H54 (cell line): ENCODE measurements around the gene GP9.
A peak's percentile ranks its signal among the peaks of the same experiment; 100 is the strongest.

Source experiments
- DNase-seq: peaks from one replicate; pipeline ENCODE4 v3.0.0; 2011; ENCODE audit warnings: low spot score, mixed read lengths; ENCODE audit not compliant: insufficient read length
- FAIRE-seq: peaks from 3 replicates; lab custom pipeline; 2011; peaks lifted over from hg19 to GRCh38; lab: Jason Lieb, UNC
- POLR2A ChIP-seq: IDR thresholded peaks from 2 replicates; pipeline ENCODE4 v1.6.1; 2011; ENCODE audit warnings: low read depth, mild to moderate bottlenecking, low read length

The GP9 gene

DNA sequence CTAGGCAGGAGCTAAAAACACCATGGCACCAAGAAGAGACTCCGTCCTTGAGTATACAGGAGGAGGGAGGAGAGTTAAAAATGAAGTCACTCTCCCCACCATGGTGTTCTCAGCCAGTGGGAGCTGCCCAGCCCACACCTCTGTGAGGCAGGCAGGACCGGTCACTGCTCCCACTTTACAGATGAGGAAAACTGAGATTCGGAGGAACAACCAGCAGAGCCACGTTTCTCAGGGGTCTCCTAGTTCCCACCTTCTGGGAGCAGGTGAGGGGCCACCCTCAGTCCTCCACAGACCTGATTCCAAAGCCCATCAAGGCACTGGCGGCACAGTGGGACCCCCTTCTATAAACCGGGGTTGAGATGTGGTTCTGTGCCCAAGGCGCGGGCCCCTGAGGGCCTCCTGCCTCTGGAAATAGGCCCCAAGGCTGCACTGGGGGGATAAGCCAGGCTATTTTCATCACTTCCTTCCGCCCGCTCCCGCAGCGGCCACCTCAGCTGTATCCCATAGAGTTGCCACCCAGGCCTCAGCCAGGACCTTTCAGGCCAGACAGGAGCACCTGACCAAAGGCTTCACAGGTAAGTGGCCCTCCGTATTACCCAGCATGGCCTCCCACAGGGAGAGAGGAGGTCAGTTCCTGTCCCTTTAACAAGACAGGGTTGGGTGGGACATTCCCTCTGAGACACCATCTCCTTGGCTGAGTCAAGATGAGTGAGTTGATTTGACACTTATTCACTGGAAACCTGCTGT, at the start of gene GP9:
Gene GP9 (plus strand): TSS at position 504 of the 747 bp plus-strand sequence. CDS start 961 bp downstream, outside the sequence.
- no peak for TF ChIP-seq POLR2A
- DNase-seq = no peak
- no peak for FAIRE-seq

DNA sequence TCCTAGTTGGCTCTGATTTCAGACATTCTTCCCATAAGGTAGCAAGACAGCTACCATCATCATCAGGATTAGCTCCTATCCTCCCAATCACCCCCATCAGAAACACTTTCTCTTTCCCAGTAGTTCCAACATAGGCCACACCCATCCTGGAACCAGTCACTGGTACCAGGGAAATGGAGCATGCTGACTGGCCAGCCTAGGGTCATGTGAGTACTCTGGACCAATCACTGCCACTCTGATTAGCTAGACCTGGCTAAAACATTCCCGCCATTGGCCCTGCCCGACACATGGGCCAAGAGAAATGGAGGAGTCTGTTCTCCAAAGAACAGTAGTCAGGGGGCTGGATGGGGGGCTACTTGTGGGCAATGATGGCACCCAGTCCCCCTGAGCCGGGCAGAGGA, 47.1 kb upstream of the GP9 start:
- DNase-seq (peak; percentile 71), FAIRE-seq (no peak)
- no peak for TF ChIP-seq POLR2A

GRCh38 chr3:129014148-129014547, 46.4 kb upstream of the GP9 start:
- no peak for TF ChIP-seq POLR2A
- DNase-seq (no peak), FAIRE-seq (no peak)

DNA sequence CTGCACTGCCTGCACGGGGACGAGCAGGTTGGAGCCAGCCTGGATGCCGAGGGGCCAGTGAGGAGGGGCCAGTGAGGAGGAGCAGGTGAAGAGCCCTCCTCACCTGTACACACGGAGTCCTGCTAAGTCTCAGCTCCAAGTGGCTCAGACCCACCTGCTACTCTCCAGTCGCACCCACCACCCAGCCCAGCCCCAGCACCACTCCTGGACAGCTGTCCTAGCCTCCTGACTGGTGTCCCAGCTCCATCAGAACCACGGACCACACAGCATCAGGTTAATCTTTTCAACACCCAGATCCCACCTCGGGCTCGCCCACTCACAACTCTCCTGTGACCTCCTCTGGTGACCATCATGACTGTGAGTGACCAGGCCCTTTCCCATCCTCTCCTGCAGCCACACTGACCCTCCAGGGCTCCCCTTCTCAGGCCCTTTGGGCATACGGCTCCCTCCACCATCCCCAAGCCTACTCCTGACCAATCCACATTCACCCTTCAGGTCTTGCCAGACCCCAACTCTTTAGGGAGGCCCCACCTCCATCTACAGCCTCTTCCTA, 45.7 kb upstream of the GP9 start:
- TF ChIP-seq POLR2A = no peak
- DNase-seq (no peak), FAIRE-seq (no peak)

DNA sequence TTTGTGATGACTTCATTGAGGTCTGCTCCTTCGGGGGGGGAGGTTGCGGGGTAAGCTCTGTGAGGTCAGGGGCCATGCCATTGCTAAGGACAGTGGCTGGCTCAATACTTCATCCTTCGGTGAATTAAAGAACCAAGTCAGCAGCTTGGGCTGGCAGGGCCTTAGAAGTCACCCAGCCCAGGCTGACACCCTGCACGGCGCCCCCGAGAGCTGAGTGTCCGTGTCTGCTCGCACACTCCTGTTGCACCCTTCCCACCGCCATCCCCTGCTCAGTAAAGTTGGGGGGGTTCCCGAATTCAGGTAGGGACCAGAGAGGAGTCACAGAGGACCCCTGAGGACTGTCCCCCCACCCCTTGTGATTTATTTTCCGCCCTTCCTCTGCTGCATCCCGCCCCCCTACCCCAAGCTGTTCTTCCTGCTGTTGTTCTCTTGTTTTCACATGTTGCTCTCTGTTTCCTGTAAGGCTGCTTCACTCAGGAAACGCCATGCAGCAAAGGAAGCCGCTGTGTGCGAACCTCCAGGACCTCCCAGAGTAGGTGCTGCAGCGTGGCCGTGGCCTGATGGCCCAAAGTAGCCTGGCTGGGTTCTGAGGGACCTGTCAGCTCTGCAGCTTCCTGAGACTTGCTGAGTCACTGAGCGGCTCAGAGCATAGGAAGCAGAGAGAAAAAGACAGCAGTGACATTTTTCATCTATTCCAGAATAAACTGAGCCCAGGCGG, 45.0 kb upstream of the GP9 start:
- FAIRE-seq = no peak
- TF ChIP-seq POLR2A = no peak
- no peak for DNase-seq

GRCh38 chr3:129016356-129016719, 44.2 kb upstream of the GP9 start:
- no peak for DNase-seq
- FAIRE-seq = no peak
- no peak for TF ChIP-seq POLR2A

DNA sequence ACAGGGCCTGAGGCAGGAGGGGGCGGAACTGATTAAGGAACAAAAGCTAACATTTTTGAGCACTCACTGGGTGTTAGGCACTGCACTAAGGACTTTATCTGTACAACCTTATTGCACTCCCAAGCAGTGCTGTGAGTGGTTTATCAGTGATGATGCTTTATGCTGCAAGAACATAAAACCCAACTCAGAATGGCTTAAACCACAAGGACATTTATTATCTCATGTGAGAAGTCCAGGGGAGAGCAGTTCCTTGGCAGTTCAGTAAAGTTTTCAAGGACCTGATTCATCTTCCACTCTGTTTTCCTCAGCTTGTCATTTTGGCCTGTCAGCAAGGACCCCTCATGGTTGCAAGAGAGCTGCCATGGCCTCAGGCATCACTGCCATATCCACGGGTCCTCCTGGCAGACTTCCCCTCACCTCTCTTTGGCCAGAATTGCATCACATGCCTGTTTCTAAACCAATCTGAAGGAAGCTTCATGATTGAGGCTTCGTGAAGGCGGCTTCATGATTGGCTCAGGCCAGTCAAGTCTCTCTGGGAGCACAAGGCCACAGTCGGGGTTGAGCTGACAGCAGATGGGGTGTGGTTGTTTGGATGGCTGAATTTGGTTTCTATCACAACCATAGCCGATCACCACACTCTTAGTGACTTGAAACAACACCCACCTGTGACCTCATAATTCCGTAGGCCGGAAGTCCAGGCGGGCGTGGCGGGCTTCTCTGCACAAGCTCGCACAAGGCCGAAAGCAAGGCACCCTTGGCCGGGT, 43.7 kb upstream of the GP9 start:
- FAIRE-seq = no peak
- no peak for DNase-seq
- no peak for TF ChIP-seq POLR2A

DNA sequence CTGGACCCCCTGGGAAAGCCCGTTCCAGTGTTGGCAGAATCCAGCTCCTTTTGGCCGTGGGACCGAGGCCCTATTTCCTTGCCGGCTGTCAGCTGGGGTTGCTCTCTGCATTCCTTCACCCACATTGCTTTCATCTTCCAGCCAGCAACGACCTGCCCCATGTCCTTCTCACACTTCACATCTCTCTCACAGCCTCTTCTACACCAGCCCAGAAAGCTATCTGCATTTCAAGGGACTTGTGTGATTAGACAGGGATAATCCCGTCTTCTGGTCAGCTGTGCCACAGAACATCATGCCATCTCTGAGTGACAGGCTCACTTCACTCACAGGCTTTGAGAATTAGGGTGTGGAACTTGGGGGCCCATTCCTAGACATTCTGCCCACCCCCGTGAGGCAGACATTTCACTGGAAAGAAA, 43.1 kb upstream of the GP9 start:
- no peak for TF ChIP-seq POLR2A
- DNase-seq (no peak), FAIRE-seq (no peak)

DNA sequence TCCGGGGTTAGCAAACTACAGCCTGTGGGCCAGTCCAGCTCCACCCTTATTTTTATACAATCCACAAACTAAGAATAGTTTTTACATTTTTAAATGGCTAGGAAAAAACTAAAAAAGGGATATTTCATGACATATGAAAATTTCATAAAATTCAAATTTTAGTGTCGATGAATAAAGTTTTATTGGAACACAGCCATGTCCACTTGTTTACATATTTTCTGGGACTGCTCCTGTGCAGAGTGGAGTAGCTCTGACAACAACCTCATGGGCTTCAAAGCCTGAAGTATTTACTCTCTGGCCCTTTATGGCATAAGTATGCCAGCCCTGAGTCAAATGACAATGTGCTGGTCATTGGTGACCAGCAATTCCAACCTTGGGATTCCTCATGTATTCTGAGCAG, 42.3 kb upstream of the GP9 start:
- TF ChIP-seq POLR2A = no peak
- no peak for FAIRE-seq
- no peak for DNase-seq

DNA sequence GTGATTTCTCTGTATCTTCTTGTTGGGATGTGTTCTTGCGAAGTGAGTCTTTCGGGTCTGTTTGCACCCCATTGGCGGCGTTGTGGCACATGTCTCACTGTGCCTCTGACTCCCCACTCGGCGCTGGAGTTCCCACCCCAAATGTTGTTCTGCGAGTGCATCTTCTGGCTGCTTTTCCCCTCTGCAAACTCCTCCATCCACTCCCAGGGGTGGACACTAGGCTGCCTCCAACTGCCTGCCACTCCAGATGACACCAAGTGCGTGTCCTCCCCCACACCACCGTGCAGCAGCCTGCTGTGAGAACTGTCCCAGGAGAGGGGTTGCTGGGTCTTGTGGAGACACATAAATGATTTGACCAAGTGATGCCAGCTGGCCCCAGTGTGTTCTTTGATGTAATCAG, 41.8 kb upstream of the GP9 start:
- DNase-seq (no peak), FAIRE-seq (no peak)
- TF ChIP-seq POLR2A = no peak

DNA sequence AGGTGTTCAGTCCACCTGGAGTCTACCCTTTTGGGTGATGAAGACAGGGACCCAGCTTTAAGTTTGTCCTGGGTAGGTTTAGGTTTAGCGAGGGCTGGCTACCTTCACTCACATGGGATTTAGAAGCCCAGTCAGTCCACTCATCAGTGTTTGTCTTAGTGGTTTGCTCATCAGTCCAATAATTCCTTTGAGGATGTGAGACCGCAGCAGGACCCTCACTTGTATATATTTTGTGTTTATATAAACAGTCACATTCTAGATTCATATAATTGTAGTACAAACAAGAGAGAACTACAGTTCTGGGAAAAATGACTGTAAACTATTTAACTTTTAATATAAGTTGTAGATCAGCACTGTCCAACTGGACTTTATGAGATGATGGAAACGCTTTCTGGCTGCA, 41.3 kb upstream of the GP9 start:
- FAIRE-seq (no peak), DNase-seq (no peak)
- TF ChIP-seq POLR2A = no peak

DNA sequence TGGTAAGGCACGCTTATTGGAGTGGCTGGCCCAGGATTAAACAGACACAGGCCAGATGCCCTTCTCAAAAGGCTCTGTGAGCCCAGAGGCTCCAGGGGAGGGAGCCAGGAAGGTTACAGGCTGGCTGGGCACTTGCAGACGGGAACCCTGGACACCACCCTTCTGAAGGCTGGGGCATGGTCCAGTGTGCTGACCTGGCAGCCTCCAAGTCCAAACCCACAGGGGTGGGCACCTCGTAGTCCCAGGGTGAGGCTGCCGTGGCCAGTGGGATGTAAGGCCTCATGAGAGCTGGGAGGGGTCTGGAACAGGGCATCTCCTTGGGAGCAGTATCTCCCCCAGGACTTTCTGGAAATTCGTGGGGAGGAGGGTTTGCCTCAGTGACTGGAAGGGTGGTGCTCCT, 39.9 kb upstream of the GP9 start:
- no peak for TF ChIP-seq POLR2A
- no peak for FAIRE-seq
- no peak for DNase-seq

DNA sequence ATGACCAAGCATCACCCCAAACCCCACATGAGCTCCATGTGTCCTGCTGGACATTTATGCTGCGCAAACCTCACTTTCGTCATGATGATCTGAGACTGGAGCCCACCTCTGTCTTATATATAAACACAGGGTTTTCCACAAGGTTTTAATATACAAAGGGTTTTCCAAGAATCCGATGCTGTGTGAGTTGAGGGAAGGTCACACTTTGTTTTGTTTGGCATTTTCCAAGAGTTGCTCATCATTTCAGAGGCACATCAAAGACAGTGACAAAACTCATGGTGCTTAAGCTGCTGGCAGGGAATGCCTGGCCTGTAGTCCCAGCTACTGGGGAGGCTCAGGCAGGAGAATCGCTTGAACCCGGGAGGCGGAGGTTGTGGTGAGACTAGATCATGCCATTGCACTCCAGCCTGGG, 39.4 kb upstream of the GP9 start:
- no peak for FAIRE-seq
- TF ChIP-seq POLR2A = no peak
- DNase-seq = no peak

DNA sequence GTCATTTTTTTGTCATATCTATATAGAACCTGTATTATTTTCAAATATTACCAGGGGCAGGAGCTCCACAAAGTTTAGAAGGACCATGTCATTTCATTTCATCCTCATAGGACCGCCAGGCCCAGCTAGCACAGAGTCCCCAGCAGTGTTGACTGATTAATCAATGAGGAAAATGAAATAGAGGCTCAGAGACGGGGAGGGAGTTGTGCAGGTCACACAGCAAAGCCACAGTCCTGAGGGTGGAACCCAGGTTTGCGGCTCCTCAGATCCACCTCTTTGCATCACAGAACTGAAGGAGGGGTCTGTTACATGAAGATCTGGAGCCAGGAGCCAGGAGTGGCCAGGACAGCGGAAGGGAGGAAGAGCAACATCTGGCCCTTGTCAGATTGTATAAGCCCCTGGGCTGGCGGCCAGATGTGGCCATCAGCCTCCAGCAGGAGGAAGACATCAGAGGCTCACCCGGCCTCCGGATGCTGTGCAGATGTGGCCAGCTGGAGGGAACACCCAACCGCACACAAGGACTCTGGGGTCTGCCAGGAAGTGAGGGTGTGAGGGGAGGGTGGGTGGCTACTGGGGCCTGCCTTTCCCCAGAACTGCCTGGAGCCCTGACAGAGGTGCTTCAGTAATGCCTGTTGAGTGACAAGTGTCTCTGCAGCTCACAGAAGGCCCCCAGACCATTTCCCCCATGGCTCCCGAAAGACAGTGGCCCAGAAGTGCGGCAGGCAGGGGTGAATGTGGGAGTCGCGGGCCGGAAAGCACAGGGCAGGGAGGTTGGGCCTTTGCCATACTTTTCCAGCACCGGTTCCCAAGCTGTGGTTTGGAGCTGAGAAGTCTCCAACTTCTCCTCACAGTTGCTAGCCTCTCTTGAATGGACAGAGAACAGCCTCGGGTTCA, 38.2 kb upstream of the GP9 start:
- TF ChIP-seq POLR2A = no peak
- no peak for FAIRE-seq
- DNase-seq = no peak
